Keratinocyte (primary cell): ENCODE measurements around the gene RALGAPA2. TPM values are rescaled to one million over a fixed set of nuclear protein-coding genes. Genes with fewer than 3 reads are reported as not detected.

Source experiments
- DNase-seq: peaks from one replicate; pipeline ENCODE4 v3.0.0-alpha.2; 2011; ENCODE audit warnings: low read depth, missing footprints, low spot score
- FAIRE-seq: peaks from 2 replicates; lab custom pipeline; 2011; peaks lifted over from hg19 to GRCh38; lab: Jason Lieb, UNC
- H2AFZ ChIP-seq: 2 replicates; pipeline ENCODE4 v1.6.0; 2012; ENCODE audit warnings: low read length, control low read depth, inconsistent platforms; ENCODE audit not compliant: control insufficient read depth
- H3K27ac ChIP-seq: 2 replicates; pipeline ENCODE4 v1.5.1; 2011; ENCODE audit warnings: low read length; ENCODE audit not compliant: control insufficient read depth, insufficient read depth
- H3K27me3 ChIP-seq: 3 replicates; pipeline ENCODE4 v1.6.0; 2011; ENCODE audit warnings: low read length; ENCODE audit not compliant: control insufficient read depth, insufficient read depth; ENCODE audit errors: extremely low read depth
- H3K36me3 ChIP-seq, 2 experiments: 2 replicates in 1 of 2; 3 replicates in 1 of 2; pipeline ENCODE4 v1.5.1; 2011; ENCODE audit warnings: low read length in 2 of 2, mild to moderate bottlenecking in 1 of 2; ENCODE audit not compliant: control insufficient read depth in 2 of 2, insufficient read depth in 2 of 2; ENCODE audit errors: extremely low read depth in 1 of 2
- H3K4me1 ChIP-seq: 3 replicates; pipeline ENCODE4 v1.5.1; 2011; ENCODE audit warnings: low read length; ENCODE audit not compliant: control insufficient read depth, insufficient read depth; ENCODE audit errors: extremely low read depth
- H3K4me2 ChIP-seq: 3 replicates; pipeline ENCODE4 v1.6.0; 2011; ENCODE audit warnings: low read depth, low read length; ENCODE audit not compliant: control insufficient read depth, insufficient read depth; ENCODE audit errors: extremely low read depth
- H3K4me3 ChIP-seq, 3 experiments: fragments of 200-600 bp in 1 of 3; sonication (generic) in 1 of 3; 2 replicates in 2 of 3; 3 replicates in 1 of 3; pipeline ENCODE4 v1.5.1; 2011 to 2016; ENCODE audit warnings: low read length in 3 of 3, mild to moderate bottlenecking in 3 of 3, control low read depth in 2 of 3, inconsistent platforms in 1 of 3, low read depth in 1 of 3, mixed read lengths in 1 of 3, mixed run types in 1 of 3, moderate library complexity in 1 of 3; ENCODE audit not compliant: control insufficient read depth in 2 of 3, insufficient read depth in 2 of 3; ENCODE audit errors: extremely low read depth in 1 of 3
- H3K79me2 ChIP-seq: 2 replicates; pipeline ENCODE4 v1.6.0; 2012; ENCODE audit warnings: low read length; ENCODE audit not compliant: control insufficient read depth, insufficient read depth
- H3K9ac ChIP-seq: 3 replicates; pipeline ENCODE4 v1.6.0; 2011; ENCODE audit warnings: low read length; ENCODE audit not compliant: control insufficient read depth, insufficient read depth; ENCODE audit errors: extremely low read depth
- H3K9me1 ChIP-seq: 3 replicates; pipeline ENCODE4 v1.6.0; 2011; ENCODE audit warnings: low read length; ENCODE audit not compliant: control insufficient read depth, insufficient read depth; ENCODE audit errors: extremely low read depth
- H3K9me3 ChIP-seq: 2 replicates; pipeline ENCODE4 v1.5.1; 2012; ENCODE audit warnings: low read depth, low read length; ENCODE audit not compliant: control insufficient read depth
- H4K20me1 ChIP-seq: 3 replicates; pipeline ENCODE4 v1.6.0; 2011; ENCODE audit warnings: low read length; ENCODE audit not compliant: control insufficient read depth, insufficient read depth; ENCODE audit errors: extremely low read depth
- EZH2 ChIP-seq: IDR thresholded peaks from one replicate; pipeline ENCODE4 v1.6.1; 2012; ENCODE audit warnings: inconsistent platforms, mild to moderate bottlenecking, low read length, moderate library complexity
- dilution Hi-C: fragments of 300-500 bp; cut with MboI; formaldehyde crosslinking; loops from one replicate; pipeline ENCODE4 v1.7.0; 2020; ENCODE audit warnings: low sequenced_read_pairs; ENCODE audit not compliant: extremely low pct_ligation_motif_present
- polyA plus RNA-seq, 5 experiments: library from polyadenylated mRNA; depleted of rRNA in 3 of 5; stranded (reverse) in 3 of 5; stranded (forward) in 1 of 5; unstranded in 1 of 5; fragments of >200 nt; gene quantifications; 1 replicate in 1 of 5; 2 replicates in 3 of 5; 3 replicates in 1 of 5; pipeline versions ENCODE4 v1.2.1 to v1.2.3, GENCODE V29; 2011 to 2012; ENCODE audit warnings: missing spikeins in 2 of 5, low read depth in 1 of 5, low replicate concordance in 1 of 5
- TF ChIP-seq, protein P1 (sequence below), 3 experiments: IDR thresholded peaks in 1 of 3; conservative IDR thresholded peaks in 1 of 3; optimal IDR thresholded peaks in 1 of 3; 2 replicates in 2 of 3; 3 replicates in 1 of 3; pipeline versions ENCODE3 to v1.5.1; 2011; ENCODE audit warnings: low read length in 3 of 3, mild to moderate bottlenecking in 3 of 3, moderate library complexity in 2 of 3, control low read depth in 1 of 3, inconsistent platforms in 1 of 3; ENCODE audit not compliant: insufficient read depth in 2 of 3; ENCODE audit errors: extremely low read depth in 1 of 3

Gene RALGAPA2
- polyA plus RNA-seq, 1 donor (not counting 4 experiments of a cell fraction or from before 2014, with no cell fraction given), result 3.2 TPM

GRCh38 chr20:20396794-20397193 lies 315.6 kb downstream of the RALGAPA2 start:
- H3K27ac ChIP-seq, result no peak overlapping the region
- H2AFZ ChIP-seq, result no peak overlapping the region
- H3K9me1 ChIP-seq, result no peaks in the 10 kb centered on the region
- H4K20me1 ChIP-seq, result no peaks in the 10 kb centered on the region
- no peaks in the 10 kb centered on the region for H3K9me3 ChIP-seq
- FAIRE-seq (no peak), DNase-seq (no peak)
- H3K4me3 ChIP-seq, result no peak overlapping the region
- no peak overlapping the region for H3K4me2 ChIP-seq
- no peak overlapping the region for H3K9ac ChIP-seq
- no peaks in the 10 kb centered on the region for H3K36me3 ChIP-seq
- H3K4me1 ChIP-seq, result no peaks in the 10 kb centered on the region
- TF ChIP-seq, protein P1, sequence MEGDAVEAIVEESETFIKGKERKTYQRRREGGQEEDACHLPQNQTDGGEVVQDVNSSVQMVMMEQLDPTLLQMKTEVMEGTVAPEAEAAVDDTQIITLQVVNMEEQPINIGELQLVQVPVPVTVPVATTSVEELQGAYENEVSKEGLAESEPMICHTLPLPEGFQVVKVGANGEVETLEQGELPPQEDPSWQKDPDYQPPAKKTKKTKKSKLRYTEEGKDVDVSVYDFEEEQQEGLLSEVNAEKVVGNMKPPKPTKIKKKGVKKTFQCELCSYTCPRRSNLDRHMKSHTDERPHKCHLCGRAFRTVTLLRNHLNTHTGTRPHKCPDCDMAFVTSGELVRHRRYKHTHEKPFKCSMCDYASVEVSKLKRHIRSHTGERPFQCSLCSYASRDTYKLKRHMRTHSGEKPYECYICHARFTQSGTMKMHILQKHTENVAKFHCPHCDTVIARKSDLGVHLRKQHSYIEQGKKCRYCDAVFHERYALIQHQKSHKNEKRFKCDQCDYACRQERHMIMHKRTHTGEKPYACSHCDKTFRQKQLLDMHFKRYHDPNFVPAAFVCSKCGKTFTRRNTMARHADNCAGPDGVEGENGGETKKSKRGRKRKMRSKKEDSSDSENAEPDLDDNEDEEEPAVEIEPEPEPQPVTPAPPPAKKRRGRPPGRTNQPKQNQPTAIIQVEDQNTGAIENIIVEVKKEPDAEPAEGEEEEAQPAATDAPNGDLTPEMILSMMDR (optimal IDR thresholded peaks at IDR 0.05 in 1 of 3, IDR thresholded peaks at IDR 0.05 in 1 of 3, conservative IDR thresholded peaks at IDR 0.05 in 1 of 3; ENCODE audit: extremely low read depth in 1 of 3, insufficient read depth in 2 of 3, low read length in 3 of 3), result no peak
- no peak for TF ChIP-seq EZH2
- dilution Hi-C loops, result no loop called here
- H3K27me3 ChIP-seq, result no peaks in the 10 kb centered on the region
- H3K79me2 ChIP-seq, result no peaks in the 10 kb centered on the region

DNA sequence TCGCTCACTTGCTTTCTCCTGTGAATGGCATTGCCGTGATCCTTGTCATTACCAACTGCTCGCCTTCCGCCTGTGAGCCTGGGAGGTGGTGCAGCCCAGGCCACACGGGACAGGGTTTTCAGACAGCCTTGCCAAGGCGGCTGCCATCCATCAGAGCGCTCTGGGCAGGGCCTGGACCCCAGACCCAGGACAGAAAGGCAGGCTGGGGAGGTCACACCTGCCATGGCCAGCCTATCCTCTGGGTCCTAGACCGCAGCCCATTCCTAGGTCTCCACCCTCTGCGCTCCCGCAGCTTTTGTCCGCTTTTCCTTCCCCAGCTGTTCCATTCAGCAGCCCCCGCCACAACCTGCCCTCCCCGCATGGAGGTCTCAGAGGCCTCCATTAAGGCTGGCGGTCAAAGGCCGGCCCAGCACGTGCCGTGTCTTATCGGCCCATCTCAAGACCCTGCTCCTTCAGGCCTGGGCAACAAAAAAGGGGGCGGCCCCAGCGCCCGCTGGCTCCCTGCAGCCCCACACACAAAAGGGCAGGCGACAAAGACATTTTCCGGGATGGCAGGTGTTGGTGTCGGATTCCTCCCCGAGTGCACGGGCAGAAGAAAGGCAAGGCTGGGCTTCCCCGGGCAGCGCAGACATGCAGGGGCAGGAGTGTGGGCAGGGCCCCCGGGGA lies 316.4 kb downstream of the RALGAPA2 start:
- no peaks in the 10 kb centered on the region for H3K9me3 ChIP-seq
- dilution Hi-C loops, result no loop called here
- H2AFZ ChIP-seq, result no peak overlapping the region
- TF ChIP-seq, protein P1 (optimal IDR thresholded peaks at IDR 0.05 in 1 of 3, IDR thresholded peaks at IDR 0.05 in 1 of 3, conservative IDR thresholded peaks at IDR 0.05 in 1 of 3; ENCODE audit: extremely low read depth in 1 of 3, insufficient read depth in 2 of 3, low read length in 3 of 3), result no peak
- no peak for TF ChIP-seq EZH2
- no peak overlapping the region for H3K4me2 ChIP-seq
- H3K9ac ChIP-seq, result no peak overlapping the region
- H3K9me1 ChIP-seq, result no peaks in the 10 kb centered on the region
- H4K20me1 ChIP-seq, result no peaks in the 10 kb centered on the region
- DNase-seq, result no peak
- no peaks in the 10 kb centered on the region for H3K36me3 ChIP-seq
- no peak for FAIRE-seq
- H3K4me1 ChIP-seq, result no peaks in the 10 kb centered on the region
- no peak overlapping the region for H3K27ac ChIP-seq
- H3K4me3 ChIP-seq, result no peak overlapping the region
- H3K27me3 ChIP-seq, result no peaks in the 10 kb centered on the region
- H3K79me2 ChIP-seq, result no peaks in the 10 kb centered on the region
